ENCODE results near the gene GPR4.

The GPR4 gene

DNA sequence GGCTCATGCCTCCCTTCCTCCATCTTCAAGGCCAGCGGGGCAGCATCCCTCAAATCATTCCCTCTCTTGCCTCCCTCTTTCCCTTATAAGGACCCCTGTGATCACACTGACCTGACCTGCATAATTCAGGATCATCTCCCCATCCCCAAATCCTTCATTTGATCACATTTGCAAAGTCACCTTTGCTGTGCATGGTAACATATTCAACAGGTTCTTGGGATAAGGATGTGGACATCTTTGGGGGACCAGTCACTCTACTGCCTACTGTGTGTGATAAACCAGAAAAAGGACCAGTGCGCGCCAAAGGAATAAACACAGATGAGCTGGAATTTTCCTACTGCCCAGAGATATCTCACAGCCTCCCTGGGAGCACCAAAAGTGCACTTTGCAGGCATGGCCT, 25.3 kb downstream of the GPR4 start:
- no peaks in the 10 kb centered on the region for H3K27me3 ChIP-seq (ENCODE audit: control insufficient read depth in 5 of 5, insufficient read depth in 4 of 5, low read length in 5 of 5)
- H3K4me3 ChIP-seq (ENCODE audit: low read depth in 1 of 5, low read length in 5 of 5): no peak overlapping the region
- no peak overlapping the region for H3K9ac ChIP-seq (ENCODE audit: low read length in 5 of 5)
- no peak overlapping the region for H3K27ac ChIP-seq (ENCODE audit: low read depth, low read length)
- H3K4me1 ChIP-seq (ENCODE audit: control insufficient read depth in 5 of 5, insufficient read depth in 5 of 5, low read length in 5 of 5): peaks cover 0 to 7% (median 4%) of the 10 kb centered on the region in 5 donors
- no peaks in the 10 kb centered on the region for H3K9me3 ChIP-seq (ENCODE audit: control insufficient read depth in 5 of 5, low read length in 5 of 5)
- no peaks in the 10 kb centered on the region for H3K36me3 ChIP-seq (ENCODE audit: control insufficient read depth in 5 of 5, insufficient read depth in 5 of 5, low read length in 5 of 5)

DNA sequence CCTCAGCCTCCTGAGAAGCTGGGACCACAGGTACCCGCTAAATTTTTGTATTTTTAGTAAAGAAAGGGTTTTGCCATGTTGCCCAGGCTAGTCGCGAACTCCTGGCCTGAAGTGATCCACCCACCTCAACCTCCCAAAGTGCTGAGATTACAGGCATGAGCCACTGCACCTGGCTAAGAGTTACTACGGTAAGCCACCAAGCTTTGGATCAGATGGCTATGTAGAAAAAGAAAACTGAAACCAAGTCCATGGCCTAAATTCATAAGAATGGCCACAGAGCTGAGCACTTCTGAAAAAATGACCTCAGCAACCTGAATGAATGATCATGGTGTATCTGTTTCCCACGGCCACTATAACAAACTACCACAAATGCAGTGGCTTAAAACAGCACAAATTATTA, 26.8 kb downstream of the GPR4 start:
- peaks cover 0 to 5% (median 4%) of the 10 kb centered on the region in 5 donors for H3K4me1 ChIP-seq (ENCODE audit: control insufficient read depth in 5 of 5, insufficient read depth in 5 of 5, low read length in 5 of 5)
- H3K4me3 ChIP-seq (ENCODE audit: low read depth in 1 of 5, low read length in 5 of 5): no peak overlapping the region
- H3K9ac ChIP-seq (ENCODE audit: low read length in 5 of 5): no peak overlapping the region
- H3K27me3 ChIP-seq (ENCODE audit: control insufficient read depth in 5 of 5, insufficient read depth in 4 of 5, low read length in 5 of 5): no peaks in the 10 kb centered on the region
- H3K36me3 ChIP-seq (ENCODE audit: control insufficient read depth in 5 of 5, insufficient read depth in 5 of 5, low read length in 5 of 5): no peaks in the 10 kb centered on the region
- H3K9me3 ChIP-seq (ENCODE audit: control insufficient read depth in 5 of 5, low read length in 5 of 5): no peaks in the 10 kb centered on the region
- H3K27ac ChIP-seq (ENCODE audit: low read depth, low read length): no peak overlapping the region

GRCh38 chr19:45574526-45574925, 27.5 kb downstream of the GPR4 start:
- Histone ChIP-seq H3K4me1 (ENCODE audit: control insufficient read depth in 5 of 5, insufficient read depth in 5 of 5, low read length in 5 of 5) (peaks cover 0 to 6% (median 4%) of the 10 kb centered on the region in 5 donors), H3K27ac (ENCODE audit: low read depth, low read length) (no peak overlapping the region), H3K4me3 (ENCODE audit: low read depth in 1 of 5, low read length in 5 of 5) (no peak overlapping the region), H3K27me3 (ENCODE audit: control insufficient read depth in 5 of 5, insufficient read depth in 4 of 5, low read length in 5 of 5) (no peaks in the 10 kb centered on the region), H3K9me3 (ENCODE audit: control insufficient read depth in 5 of 5, low read length in 5 of 5) (no peaks in the 10 kb centered on the region), H3K36me3 (ENCODE audit: control insufficient read depth in 5 of 5, insufficient read depth in 5 of 5, low read length in 5 of 5) (no peaks in the 10 kb centered on the region), H3K9ac (ENCODE audit: low read length in 5 of 5) (no peak overlapping the region)

- Histone ChIP-seq H3K9ac (ENCODE audit: low read length in 5 of 5) (no peak overlapping the region), H3K36me3 (ENCODE audit: control insufficient read depth in 5 of 5, insufficient read depth in 5 of 5, low read length in 5 of 5) (no peaks in the 10 kb centered on the region), H3K9me3 (ENCODE audit: control insufficient read depth in 5 of 5, low read length in 5 of 5) (no peaks in the 10 kb centered on the region), H3K4me3 (ENCODE audit: low read depth in 1 of 5, low read length in 5 of 5) (no peak overlapping the region), H3K4me1 (ENCODE audit: control insufficient read depth in 5 of 5, insufficient read depth in 5 of 5, low read length in 5 of 5) (peaks cover 0 to 3% (median 0%) of the 10 kb centered on the region in 5 donors), H3K27me3 (ENCODE audit: control insufficient read depth in 5 of 5, insufficient read depth in 4 of 5, low read length in 5 of 5) (no peaks in the 10 kb centered on the region), H3K27ac (ENCODE audit: low read depth, low read length) (no peak overlapping the region)
Measured at GRCh38 chr19:45571457-45572220, 30.4 kb downstream of the GPR4 start.

GRCh38 chr19:45569619-45570421, 32.2 kb downstream of the GPR4 start:
- Histone ChIP-seq H3K9me3 (ENCODE audit: control insufficient read depth in 5 of 5, low read length in 5 of 5) (no peaks in the 10 kb centered on the region), H3K4me1 (ENCODE audit: control insufficient read depth in 5 of 5, insufficient read depth in 5 of 5, low read length in 5 of 5) (peaks cover 0 to 3% (median 0%) of the 10 kb centered on the region in 5 donors), H3K9ac (ENCODE audit: low read length in 5 of 5) (no peak overlapping the region), H3K4me3 (ENCODE audit: low read depth in 1 of 5, low read length in 5 of 5) (no peak overlapping the region), H3K36me3 (ENCODE audit: control insufficient read depth in 5 of 5, insufficient read depth in 5 of 5, low read length in 5 of 5) (no peaks in the 10 kb centered on the region), H3K27me3 (ENCODE audit: control insufficient read depth in 5 of 5, insufficient read depth in 4 of 5, low read length in 5 of 5) (no peaks in the 10 kb centered on the region), H3K27ac (ENCODE audit: low read depth, low read length) (no peak overlapping the region)

DNA sequence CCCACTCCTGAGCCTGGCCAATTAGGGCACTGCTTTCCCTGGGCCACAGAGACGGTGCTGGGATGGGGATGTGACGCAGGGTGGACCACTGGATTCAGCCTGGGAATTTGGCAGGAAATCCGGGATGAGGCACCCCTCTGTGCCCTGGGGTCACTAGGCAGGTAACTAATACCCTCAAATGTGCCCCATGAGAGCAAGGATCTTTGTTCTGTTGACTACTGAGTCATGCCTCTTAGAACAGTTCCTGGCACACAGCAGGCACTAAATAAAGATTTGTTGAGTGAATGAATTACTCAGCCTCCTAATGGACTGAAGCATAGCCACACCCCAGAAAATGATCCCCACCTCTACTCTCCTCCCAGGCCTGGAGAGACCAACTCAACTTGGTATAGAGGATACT, 33.3 kb downstream of the GPR4 start:
- H3K27me3 ChIP-seq (ENCODE audit: control insufficient read depth in 5 of 5, insufficient read depth in 4 of 5, low read length in 5 of 5): no peaks in the 10 kb centered on the region
- no peak overlapping the region for H3K27ac ChIP-seq (ENCODE audit: low read depth, low read length)
- H3K4me1 ChIP-seq (ENCODE audit: control insufficient read depth in 5 of 5, insufficient read depth in 5 of 5, low read length in 5 of 5): peaks cover 0 to 3% (median 0%) of the 10 kb centered on the region in 5 donors
- no peaks in the 10 kb centered on the region for H3K9me3 ChIP-seq (ENCODE audit: control insufficient read depth in 5 of 5, low read length in 5 of 5)
- no peaks in the 10 kb centered on the region for H3K36me3 ChIP-seq (ENCODE audit: control insufficient read depth in 5 of 5, insufficient read depth in 5 of 5, low read length in 5 of 5)
- peak overlapping the region in 1 of 5 donors; percentile 35 for H3K9ac ChIP-seq (ENCODE audit: low read length in 5 of 5)
- no peak overlapping the region for H3K4me3 ChIP-seq (ENCODE audit: low read depth in 1 of 5, low read length in 5 of 5)

GRCh38 chr19:45567609-45568008, 34.4 kb downstream of the GPR4 start:
- Histone ChIP-seq H3K4me1 (ENCODE audit: control insufficient read depth in 5 of 5, insufficient read depth in 5 of 5, low read length in 5 of 5) (peaks cover 3 to 7% (median 4%) of the 10 kb centered on the region in 5 donors), H3K36me3 (ENCODE audit: control insufficient read depth in 5 of 5, insufficient read depth in 5 of 5, low read length in 5 of 5) (no peaks in the 10 kb centered on the region), H3K27me3 (ENCODE audit: control insufficient read depth in 5 of 5, insufficient read depth in 4 of 5, low read length in 5 of 5) (no peaks in the 10 kb centered on the region), H3K9ac (ENCODE audit: low read length in 5 of 5) (no peak overlapping the region), H3K4me3 (ENCODE audit: low read depth in 1 of 5, low read length in 5 of 5) (no peak overlapping the region), H3K27ac (ENCODE audit: low read depth, low read length) (no peak overlapping the region), H3K9me3 (ENCODE audit: control insufficient read depth in 5 of 5, low read length in 5 of 5) (no peaks in the 10 kb centered on the region)

GRCh38 chr19:45564131-45564780, 37.8 kb downstream of the GPR4 start:
- H3K9ac ChIP-seq (ENCODE audit: low read length in 5 of 5): no peak overlapping the region
- no peak overlapping the region for H3K27ac ChIP-seq (ENCODE audit: low read depth, low read length)
- H3K9me3 ChIP-seq (ENCODE audit: control insufficient read depth in 5 of 5, low read length in 5 of 5): no peaks in the 10 kb centered on the region
- no peaks in the 10 kb centered on the region for H3K27me3 ChIP-seq (ENCODE audit: control insufficient read depth in 5 of 5, insufficient read depth in 4 of 5, low read length in 5 of 5)
- H3K36me3 ChIP-seq (ENCODE audit: control insufficient read depth in 5 of 5, insufficient read depth in 5 of 5, low read length in 5 of 5): no peaks in the 10 kb centered on the region
- no peak overlapping the region for H3K4me3 ChIP-seq (ENCODE audit: low read depth in 1 of 5, low read length in 5 of 5)
- peaks cover 3 to 18% (median 5%) of the 10 kb centered on the region in 5 donors for H3K4me1 ChIP-seq (ENCODE audit: control insufficient read depth in 5 of 5, insufficient read depth in 5 of 5, low read length in 5 of 5)

- Histone ChIP-seq H3K9ac (ENCODE audit: low read length in 5 of 5) (peak overlapping the region in 1 of 5 donors; percentile 37), H3K27ac (ENCODE audit: low read depth, low read length) (no peak overlapping the region)
Measured at GRCh38 chr19:45560686-45561085, 41.3 kb downstream of the GPR4 start.

GRCh38 chr19:45560038-45560437, 42.0 kb downstream of the GPR4 start:
- H3K4me1 ChIP-seq (ENCODE audit: control insufficient read depth in 5 of 5, insufficient read depth in 5 of 5, low read length in 5 of 5): peaks cover 3 to 18% (median 5%) of the 10 kb centered on the region in 5 donors
- H3K9ac ChIP-seq (ENCODE audit: low read length in 5 of 5): peak overlapping the region in 1 of 5 donors; percentile 37
- H3K27ac ChIP-seq (ENCODE audit: low read depth, low read length): no peak overlapping the region

More at GRCh38 chr19:45560686-45561085, 41.3 kb downstream of the GPR4 start:
- Histone ChIP-seq H3K4me3 (ENCODE audit: low read depth in 1 of 5, low read length in 5 of 5) (no peak overlapping the region), H3K27me3 (ENCODE audit: control insufficient read depth in 5 of 5, insufficient read depth in 4 of 5, low read length in 5 of 5) (no peaks in the 10 kb centered on the region), H3K36me3 (ENCODE audit: control insufficient read depth in 5 of 5, insufficient read depth in 5 of 5, low read length in 5 of 5) (peaks cover 0 to 3% (median 0%) of the 10 kb centered on the region in 5 donors), H3K9me3 (ENCODE audit: control insufficient read depth in 5 of 5, low read length in 5 of 5) (no peaks in the 10 kb centered on the region), H3K4me1 (ENCODE audit: control insufficient read depth in 5 of 5, insufficient read depth in 5 of 5, low read length in 5 of 5) (peaks cover 3 to 18% (median 5%) of the 10 kb centered on the region in 5 donors)

More at GRCh38 chr19:45560038-45560437, 42.0 kb downstream of the GPR4 start:
- no peaks in the 10 kb centered on the region for H3K27me3 ChIP-seq (ENCODE audit: control insufficient read depth in 5 of 5, insufficient read depth in 4 of 5, low read length in 5 of 5)
- H3K36me3 ChIP-seq (ENCODE audit: control insufficient read depth in 5 of 5, insufficient read depth in 5 of 5, low read length in 5 of 5): peaks cover 0 to 3% (median 0%) of the 10 kb centered on the region in 5 donors
- no peak overlapping the region for H3K4me3 ChIP-seq (ENCODE audit: low read depth in 1 of 5, low read length in 5 of 5)
- no peaks in the 10 kb centered on the region for H3K9me3 ChIP-seq (ENCODE audit: control insufficient read depth in 5 of 5, low read length in 5 of 5)

Measured in subcutaneous abdominal adipose tissue (tissue), 5 donors.